ENCODE data around the gene JSRP1.

The JSRP1 gene

DNA sequence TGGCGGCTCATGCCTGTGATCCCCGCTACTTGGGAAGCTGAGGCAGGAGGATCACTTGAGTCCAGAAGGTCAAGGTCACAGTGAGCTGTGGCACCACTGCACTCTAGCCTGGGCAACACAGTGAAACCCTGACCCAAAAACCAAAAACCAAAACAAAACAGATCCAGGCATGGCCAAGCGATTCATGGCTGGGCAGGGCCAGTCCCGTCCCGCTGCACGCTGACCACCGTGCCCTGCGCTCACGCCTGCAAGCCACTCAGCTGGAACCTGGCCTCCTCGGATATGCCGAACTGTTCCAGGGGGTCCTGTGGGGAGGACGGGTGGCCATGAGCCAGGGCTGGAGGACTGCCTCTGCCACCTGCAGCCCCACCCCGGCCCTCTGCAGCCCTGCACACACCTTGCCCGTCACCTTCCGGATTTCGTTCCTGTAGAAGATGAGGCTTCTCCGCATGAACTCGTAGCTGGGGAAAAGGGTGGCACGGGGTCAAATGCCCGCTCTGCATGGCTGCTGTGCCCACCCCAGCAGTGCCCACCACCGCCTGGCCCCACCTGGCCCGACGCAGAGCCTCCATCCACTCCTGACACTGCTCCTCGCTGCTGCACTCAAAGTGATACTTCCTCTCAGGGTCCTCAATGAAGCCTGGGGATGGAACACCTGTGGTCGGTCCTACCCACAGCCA, 22.5 kb downstream of the JSRP1 start:
- FAIRE-seq (no peak), DNase-seq (ENCODE audit: insufficient read length, low spot score) (no peak)
- TF ChIP-seq, protein P1, sequence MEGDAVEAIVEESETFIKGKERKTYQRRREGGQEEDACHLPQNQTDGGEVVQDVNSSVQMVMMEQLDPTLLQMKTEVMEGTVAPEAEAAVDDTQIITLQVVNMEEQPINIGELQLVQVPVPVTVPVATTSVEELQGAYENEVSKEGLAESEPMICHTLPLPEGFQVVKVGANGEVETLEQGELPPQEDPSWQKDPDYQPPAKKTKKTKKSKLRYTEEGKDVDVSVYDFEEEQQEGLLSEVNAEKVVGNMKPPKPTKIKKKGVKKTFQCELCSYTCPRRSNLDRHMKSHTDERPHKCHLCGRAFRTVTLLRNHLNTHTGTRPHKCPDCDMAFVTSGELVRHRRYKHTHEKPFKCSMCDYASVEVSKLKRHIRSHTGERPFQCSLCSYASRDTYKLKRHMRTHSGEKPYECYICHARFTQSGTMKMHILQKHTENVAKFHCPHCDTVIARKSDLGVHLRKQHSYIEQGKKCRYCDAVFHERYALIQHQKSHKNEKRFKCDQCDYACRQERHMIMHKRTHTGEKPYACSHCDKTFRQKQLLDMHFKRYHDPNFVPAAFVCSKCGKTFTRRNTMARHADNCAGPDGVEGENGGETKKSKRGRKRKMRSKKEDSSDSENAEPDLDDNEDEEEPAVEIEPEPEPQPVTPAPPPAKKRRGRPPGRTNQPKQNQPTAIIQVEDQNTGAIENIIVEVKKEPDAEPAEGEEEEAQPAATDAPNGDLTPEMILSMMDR (IDR thresholded peaks at IDR 0.05; ENCODE audit: insufficient read depth, missing control alignments), result no peak

DNA sequence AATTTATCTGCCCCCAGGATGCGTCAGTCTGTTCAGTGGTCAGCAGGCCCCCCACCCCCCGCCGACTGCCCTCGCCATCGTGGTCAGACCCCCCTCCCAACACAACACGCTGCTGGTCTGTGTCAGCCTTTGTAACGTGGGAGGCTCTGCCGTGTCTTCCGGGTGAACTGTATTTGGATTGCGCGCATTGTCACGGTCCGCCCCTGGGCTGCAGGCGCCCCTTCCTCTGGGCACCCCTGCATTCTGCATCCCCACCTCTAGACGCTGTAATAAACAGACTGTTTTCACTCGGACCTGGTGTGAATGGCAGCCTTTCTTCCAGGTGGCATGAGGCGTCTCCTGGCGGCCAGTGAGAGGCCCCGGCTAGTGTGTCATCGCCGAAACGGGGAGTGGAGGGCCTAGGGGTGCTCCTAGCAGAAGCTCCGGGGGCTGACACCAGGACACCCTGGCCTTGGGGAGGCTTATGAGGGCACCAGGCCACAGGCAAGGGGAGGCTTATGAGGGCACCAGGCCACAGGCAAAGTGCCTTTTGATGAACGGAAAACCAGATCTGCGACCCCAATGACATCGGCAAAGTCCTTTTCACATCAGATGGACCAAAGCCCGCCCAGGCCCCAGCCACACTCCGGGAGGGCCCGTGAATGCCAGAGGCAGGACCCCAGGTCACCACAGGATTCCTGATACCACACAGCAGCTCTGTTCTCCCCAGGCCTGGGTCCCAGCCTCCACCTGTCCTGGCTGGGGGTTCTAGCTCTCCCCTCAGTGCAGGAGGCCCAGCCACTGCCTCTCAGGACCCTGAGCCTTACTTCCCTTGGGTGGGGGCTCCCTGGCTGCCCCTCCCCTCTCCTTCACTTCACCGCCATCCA, 23.7 kb downstream of the JSRP1 start:
- TF ChIP-seq, protein P1 (IDR thresholded peaks at IDR 0.05; ENCODE audit: insufficient read depth, missing control alignments), result no peak
- FAIRE-seq, result no peak

DNA sequence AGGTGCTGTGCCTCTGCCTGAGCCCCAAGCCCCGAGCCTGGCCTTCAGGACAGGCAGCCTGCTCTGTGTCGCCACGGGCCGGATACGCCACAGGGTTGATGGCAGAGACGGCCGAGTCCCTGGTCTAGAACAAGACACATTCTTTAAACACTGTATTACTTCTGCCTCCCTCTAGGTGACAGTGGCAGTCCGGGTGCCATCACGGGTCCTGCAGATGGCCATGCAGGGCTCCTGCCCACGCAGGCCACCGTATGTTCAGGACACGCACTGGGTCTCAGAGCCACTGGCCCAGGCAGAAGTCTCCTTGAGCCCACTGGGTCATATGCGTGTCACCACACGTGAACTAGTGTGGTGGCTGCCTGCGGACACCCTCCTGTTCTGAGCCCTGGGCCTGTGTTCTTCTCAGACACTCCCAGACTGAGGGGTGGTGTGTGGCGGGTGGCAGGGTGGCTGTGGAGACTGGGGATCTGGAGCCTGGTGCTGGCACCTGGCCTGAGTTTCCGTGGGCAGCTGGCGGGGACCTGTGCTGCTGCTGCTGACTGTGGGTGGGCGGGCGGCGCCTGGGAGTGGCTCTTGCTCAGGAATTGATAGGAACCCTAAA, 24.5 kb downstream of the JSRP1 start:
- no peak for DNase-seq (ENCODE audit: insufficient read length, low spot score)
- TF ChIP-seq, protein P1 (IDR thresholded peaks at IDR 0.05; ENCODE audit: insufficient read depth, missing control alignments), result no peak
- FAIRE-seq, result no peak

More for the DNA sequence above, 23.7 kb downstream of the JSRP1 start:
- DNase-seq (ENCODE audit: insufficient read length, low spot score), result no peak

DNA sequence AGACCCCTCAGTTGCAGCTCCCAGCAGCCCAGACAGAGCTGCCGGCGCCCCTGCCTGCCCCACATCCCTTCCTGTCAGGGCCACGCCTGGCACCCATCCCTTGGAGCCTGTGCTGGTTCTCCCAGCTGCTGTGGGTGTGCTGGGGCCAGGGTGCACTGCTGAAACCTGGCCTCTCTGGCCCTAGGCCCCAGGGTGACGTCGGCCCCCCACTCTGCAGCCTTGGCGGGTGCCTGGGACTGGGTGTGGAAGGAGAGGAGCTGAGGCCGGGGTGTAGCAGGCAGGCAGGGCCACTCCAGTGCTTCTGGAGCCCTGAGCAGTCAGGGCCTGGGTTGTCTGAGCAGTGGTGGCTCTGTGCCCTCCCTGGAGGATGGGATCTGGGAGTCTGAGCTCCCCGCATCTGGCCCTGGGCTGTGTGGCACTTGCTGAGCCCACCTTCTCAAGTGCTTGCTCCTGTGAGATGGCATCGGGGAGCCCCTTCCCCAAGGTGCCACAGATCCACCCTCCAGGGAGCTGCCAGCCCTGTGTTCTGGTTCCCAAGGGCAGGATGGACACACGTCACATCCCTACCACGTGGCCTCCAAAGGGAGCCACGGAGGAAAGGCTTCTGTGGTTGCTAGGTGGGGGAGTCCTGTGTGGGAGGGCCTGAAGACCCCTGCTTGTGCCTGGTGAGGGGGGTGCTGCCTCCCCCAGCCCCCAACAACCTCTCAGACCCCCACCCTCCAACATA, 25.2 kb downstream of the JSRP1 start:
- TF ChIP-seq, protein P1 (IDR thresholded peaks at IDR 0.05; ENCODE audit: insufficient read depth, missing control alignments), result no peak

DNA sequence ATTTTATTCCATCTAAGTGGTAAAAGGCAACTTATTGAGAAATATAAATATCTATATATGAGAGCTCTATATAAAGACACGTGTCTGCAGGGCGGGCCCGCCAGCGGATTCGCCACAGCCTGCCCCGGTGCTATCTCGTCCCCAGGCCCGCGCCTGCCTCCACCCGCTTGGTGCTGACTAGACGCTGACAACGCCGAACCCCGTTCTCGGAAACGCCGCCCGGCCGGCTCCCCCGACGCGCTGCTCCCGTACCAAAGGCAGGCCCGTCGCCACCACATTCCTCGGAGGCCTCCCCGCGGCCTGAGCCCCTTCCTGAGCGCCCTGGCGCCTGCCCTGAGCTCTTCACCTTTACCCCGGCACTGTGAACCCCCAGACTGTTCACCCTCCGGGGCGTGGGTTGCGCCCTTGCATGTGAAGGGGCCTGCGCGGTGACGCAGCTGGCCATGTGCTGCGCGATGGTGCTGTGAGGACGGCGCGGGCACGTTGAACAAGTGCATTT, 26.1 kb downstream of the JSRP1 start:
- no peak for FAIRE-seq
- no peak for DNase-seq (ENCODE audit: insufficient read length, low spot score)
- TF ChIP-seq, protein P1 (IDR thresholded peaks at IDR 0.05; ENCODE audit: insufficient read depth, missing control alignments), result no peak

More for the DNA sequence above, 25.2 kb downstream of the JSRP1 start:
- FAIRE-seq (no peak), DNase-seq (ENCODE audit: insufficient read length, low spot score) (no peak)

DNA sequence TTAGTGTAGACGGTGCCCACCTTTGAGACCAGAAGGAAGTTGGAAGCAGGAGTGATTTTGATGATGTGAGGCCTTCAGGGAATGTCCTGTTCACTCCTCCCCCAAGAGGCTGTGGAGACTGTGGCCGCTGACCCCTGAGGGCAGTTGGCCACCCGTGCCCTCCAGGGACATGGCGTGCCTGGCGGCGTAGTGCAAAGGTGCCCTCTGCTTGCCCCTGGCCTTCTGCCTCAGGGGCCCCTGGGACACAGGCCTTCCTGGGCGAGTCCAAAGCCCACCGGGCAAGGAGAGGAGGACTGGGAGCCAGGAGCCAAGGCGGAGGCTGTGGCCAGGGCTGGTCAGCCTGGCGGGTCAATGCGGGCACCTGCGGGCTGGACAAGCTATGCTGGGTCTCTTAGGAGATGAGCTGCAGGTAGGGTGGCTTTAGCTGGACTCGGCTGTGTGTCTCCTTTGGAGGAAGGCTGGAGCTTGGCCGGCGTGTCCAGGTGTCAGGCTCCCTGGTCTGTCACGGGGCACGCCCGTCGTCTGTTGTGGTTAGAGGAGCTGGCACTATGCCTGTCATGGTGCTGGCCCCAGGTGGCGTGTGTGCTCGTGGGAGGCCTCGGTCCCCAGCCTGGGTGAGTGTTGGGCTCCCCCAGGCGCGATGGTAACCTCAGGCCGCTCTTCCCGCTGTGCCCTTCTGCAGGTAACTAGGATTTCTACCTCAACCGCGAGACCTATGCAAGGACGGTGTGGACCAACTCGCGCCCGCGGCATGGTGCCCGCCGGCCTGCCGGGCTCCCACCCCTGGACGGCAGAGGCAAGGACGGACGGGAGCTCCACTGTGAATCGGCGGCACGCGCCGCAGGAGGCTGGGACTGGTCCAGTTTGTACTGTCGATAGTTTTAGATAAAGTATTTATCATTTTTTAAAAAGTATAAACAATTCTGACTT, 26.8 kb downstream of the JSRP1 start:
- FAIRE-seq (no peak), DNase-seq (ENCODE audit: insufficient read length, low spot score) (no peak)
- TF ChIP-seq, protein P1 (IDR thresholded peaks at IDR 0.05; ENCODE audit: insufficient read depth, missing control alignments), result no peak
